ENCODE measurements around the gene DHX15. TPM values are rescaled to one million over a fixed set of nuclear protein-coding genes. Genes with fewer than 3 reads are reported as not detected.

Gene DHX15
- total RNA-seq, 1 donor from 2014 or later = 46.6 TPM

- no peak for TF ChIP-seq CTCF (IDR thresholded peaks at IDR 0.05)
- no peak for DNase-seq (ENCODE audit: low spot score in 2 of 2)
- Histone ChIP-seq H3K4me1 (peaks cover 0 to 3% of the 10 kb centered on the region in 2 donors), H3K4me3 (no peak overlapping the region), H3K27ac (no peak overlapping the region), H3K27me3 (no peaks in the 10 kb centered on the region), H3K9me3 (no peaks in the 10 kb centered on the region), H3K36me3 (peaks cover 26 to 41% of the 10 kb centered on the region in 2 donors)
- intact Hi-C loops (cut with DNase I) = no loop called here
Observed at GRCh38 chr4:24544208-24544988, 40.0 kb downstream of the DHX15 start.

- intact Hi-C loops (cut with DNase I) = no loop called here
- no peak for DNase-seq (ENCODE audit: low spot score in 2 of 2)
- Histone ChIP-seq H3K9me3 (no peaks in the 10 kb centered on the region), H3K4me3 (no peak overlapping the region), H3K4me1 (peaks cover 0 to 4% of the 10 kb centered on the region in 2 donors), H3K27me3 (no peaks in the 10 kb centered on the region), H3K36me3 (peaks cover 25 to 49% of the 10 kb centered on the region in 2 donors), H3K27ac (no peak overlapping the region)
- no peak for TF ChIP-seq CTCF (IDR thresholded peaks at IDR 0.05)
Observed at GRCh38 chr4:24537025-24537424, 47.3 kb downstream of the DHX15 start.

- intact Hi-C loops (cut with DNase I) = no loop called here
- Histone ChIP-seq H3K36me3 (peaks cover 29 to 51% of the 10 kb centered on the region in 2 donors), H3K9me3 (no peaks in the 10 kb centered on the region)
Observed at GRCh38 chr4:24535399-24535798, 49.0 kb downstream of the DHX15 start.

GRCh38 chr4:24533364-24533763, 51.0 kb downstream of the DHX15 start:
- no peak for DNase-seq (ENCODE audit: low spot score in 2 of 2)
- H3K27me3 ChIP-seq = no peaks in the 10 kb centered on the region
- H3K36me3 ChIP-seq = peaks cover 40 to 53% of the 10 kb centered on the region in 2 donors
- H3K27ac ChIP-seq = no peak overlapping the region
- intact Hi-C loops (cut with DNase I) = no loop called here
- TF ChIP-seq CTCF (IDR thresholded peaks at IDR 0.05) = no peak
- no peak overlapping the region for H3K4me3 ChIP-seq
- no peaks in the 10 kb centered on the region for H3K4me1 ChIP-seq
- no peaks in the 10 kb centered on the region for H3K9me3 ChIP-seq

More at GRCh38 chr4:24535399-24535798, 49.0 kb downstream of the DHX15 start:
- TF ChIP-seq CTCF (IDR thresholded peaks at IDR 0.05) = no peak
- no peak for DNase-seq (ENCODE audit: low spot score in 2 of 2)
- Histone ChIP-seq H3K27ac (no peak overlapping the region), H3K4me1 (peaks cover 0 to 4% of the 10 kb centered on the region in 2 donors), H3K4me3 (no peak overlapping the region), H3K27me3 (no peaks in the 10 kb centered on the region)

- Histone ChIP-seq H3K36me3 (peaks cover 48 to 84% of the 10 kb centered on the region in 2 donors), H3K4me3 (no peak overlapping the region), H3K27me3 (no peaks in the 10 kb centered on the region), H3K9me3 (no peaks in the 10 kb centered on the region), H3K27ac (no peak overlapping the region), H3K4me1 (no peaks in the 10 kb centered on the region)
- DNase-seq (ENCODE audit: low spot score in 2 of 2) = no peak
- intact Hi-C loops (cut with DNase I) = no loop called here
- no peak for TF ChIP-seq CTCF (IDR thresholded peaks at IDR 0.05)
Observed at GRCh38 chr4:24529555-24529954, 54.8 kb downstream of the DHX15 start.

Data from ascending aorta (tissue), 2 donors.